Stomach smooth muscle (tissue), 2 donors: ENCODE measurements around the gene TMEM231.
A peak's percentile ranks its signal among the peaks of the same experiment; 100 is the strongest.
"Not testable (repeated sequence)": the region's sequence is repeated elsewhere in the genome, so short reads cannot be mapped to it uniquely, and the experiment has no call there.

Source experiments
- H3K27ac ChIP-seq: one replicate; pipeline ENCODE4 v1.7.0; 2013; ENCODE audit warnings: mild to moderate bottlenecking, low read length, inconsistent platforms
- H3K27me3 ChIP-seq, 2 donors: one replicate each; pipeline ENCODE4 v1.7.0; 2013; ENCODE audit warnings: low read length in 2 of 2; ENCODE audit not compliant: insufficient read depth in 2 of 2, control insufficient read depth in 1 of 2
- H3K36me3 ChIP-seq, 2 donors: one replicate each; pipeline ENCODE4 v1.7.0; 2013; ENCODE audit warnings: low read length in 2 of 2; ENCODE audit not compliant: control insufficient read depth in 2 of 2, insufficient read depth in 2 of 2
- H3K4me1 ChIP-seq: one replicate; pipeline ENCODE4 v1.7.0; 2013; ENCODE audit warnings: low read length; ENCODE audit not compliant: control insufficient read depth, insufficient read depth
- H3K4me3 ChIP-seq, 2 donors: one replicate each; pipeline ENCODE4 v1.7.0; 2013; ENCODE audit warnings: low read length in 2 of 2
- H3K9ac ChIP-seq, 2 donors: one replicate each; pipeline ENCODE4 v1.7.0; 2013; ENCODE audit warnings: low read length in 2 of 2, mild to moderate bottlenecking in 1 of 2
- H3K9me3 ChIP-seq, 2 donors: one replicate each; pipeline ENCODE4 v1.7.0; 2013; ENCODE audit warnings: low read length in 2 of 2; ENCODE audit not compliant: control insufficient read depth in 2 of 2
- donor health status: healthy.
- donor health status: Pancreatic carcinoma.

The TMEM231 gene

GRCh38 chr16:75529959-75530358 is 26.1 kb downstream of the TMEM231 start:
- H3K27me3 ChIP-seq = no peaks in the 10 kb centered on the region
- no peak overlapping the region for H3K9ac ChIP-seq
- H3K36me3 ChIP-seq = no peaks in the 10 kb centered on the region
- no peaks in the 10 kb centered on the region for H3K9me3 ChIP-seq
- H3K4me1 ChIP-seq = no peaks in the 10 kb centered on the region
- H3K27ac ChIP-seq = no peak overlapping the region
- H3K4me3 ChIP-seq = no peak overlapping the region

- Histone ChIP-seq H3K27me3 (no peaks in the 10 kb centered on the region), H3K9me3 (no peaks in the 10 kb centered on the region), H3K4me3 (no peak overlapping the region), H3K27ac (no peak overlapping the region), H3K36me3 (no peaks in the 10 kb centered on the region), H3K4me1 (no peaks in the 10 kb centered on the region), H3K9ac (no peak overlapping the region)
Observed at GRCh38 chr16:75529056-75529905, 26.8 kb downstream of the TMEM231 start.

- Histone ChIP-seq H3K27ac (no peak overlapping the region), H3K4me1 (no peaks in the 10 kb centered on the region), H3K4me3 (no peak overlapping the region), H3K27me3 (no peaks in the 10 kb centered on the region), H3K9me3 (no peaks in the 10 kb centered on the region), H3K36me3 (no peaks in the 10 kb centered on the region), H3K9ac (no peak overlapping the region)
Observed at GRCh38 chr16:75527825-75528299, 28.2 kb downstream of the TMEM231 start.

GRCh38 chr16:75526032-75526790 is 29.8 kb downstream of the TMEM231 start:
- H3K27ac ChIP-seq = no peak overlapping the region
- no peaks in the 10 kb centered on the region for H3K27me3 ChIP-seq
- no peaks in the 10 kb centered on the region for H3K9me3 ChIP-seq
- H3K36me3 ChIP-seq = no peaks in the 10 kb centered on the region
- no peak overlapping the region for H3K4me3 ChIP-seq
- no peaks in the 10 kb centered on the region for H3K4me1 ChIP-seq
- H3K9ac ChIP-seq = no peak overlapping the region

GRCh38 chr16:75519175-75519574 is 36.9 kb downstream of the TMEM231 start:
- H3K4me3 ChIP-seq = no peak overlapping the region
- peaks cover 12% of the 10 kb centered on the region for H3K4me1 ChIP-seq
- no peaks in the 10 kb centered on the region for H3K36me3 ChIP-seq
- no peaks in the 10 kb centered on the region for H3K27me3 ChIP-seq
- no peak overlapping the region for H3K27ac ChIP-seq
- H3K9me3 ChIP-seq = no peaks in the 10 kb centered on the region
- no peak overlapping the region for H3K9ac ChIP-seq

GRCh38 chr16:75516189-75516966 is 39.7 kb downstream of the TMEM231 start:
- Histone ChIP-seq H3K9ac (peak overlapping the region; percentile 93), H3K4me1 (peaks cover 12% of the 10 kb centered on the region), H3K4me3 (peak overlapping the region; percentile 79 to 83), H3K27ac (peak overlapping the region; percentile 94)
- H3K27me3 ChIP-seq, H3K9me3 ChIP-seq, H3K36me3 ChIP-seq: not testable (repeated sequence)

- Histone ChIP-seq H3K9me3 (no peaks in the 10 kb centered on the region), H3K36me3 (no peaks in the 10 kb centered on the region), H3K4me1 (peaks cover 12% of the 10 kb centered on the region), H3K9ac (no peak overlapping the region), H3K27me3 (no peaks in the 10 kb centered on the region), H3K4me3 (no peak overlapping the region), H3K27ac (no peak overlapping the region)
Observed at GRCh38 chr16:75514296-75514695, 41.8 kb downstream of the TMEM231 start.

- Histone ChIP-seq H3K9ac (no peak overlapping the region), H3K4me3 (no peak overlapping the region), H3K9me3 (no peaks in the 10 kb centered on the region), H3K4me1 (peaks cover 6% of the 10 kb centered on the region), H3K27me3 (no peaks in the 10 kb centered on the region), H3K27ac (no peak overlapping the region), H3K36me3 (no peaks in the 10 kb centered on the region)
Observed at GRCh38 chr16:75506574-75506973, 49.5 kb downstream of the TMEM231 start.

GRCh38 chr16:75506107-75506506 is 49.9 kb downstream of the TMEM231 start:
- Histone ChIP-seq H3K27ac (no peak overlapping the region), H3K27me3 (no peaks in the 10 kb centered on the region), H3K4me3 (no peak overlapping the region), H3K9ac (no peak overlapping the region), H3K9me3 (no peaks in the 10 kb centered on the region), H3K36me3 (no peaks in the 10 kb centered on the region), H3K4me1 (peaks cover 10% of the 10 kb centered on the region)

- no peak overlapping the region for H3K4me3 ChIP-seq
- H3K27ac ChIP-seq = no peak overlapping the region
- no peaks in the 10 kb centered on the region for H3K9me3 ChIP-seq
- H3K36me3 ChIP-seq = no peaks in the 10 kb centered on the region
- no peak overlapping the region for H3K9ac ChIP-seq
- H3K4me1 ChIP-seq = peaks cover 11% of the 10 kb centered on the region
- no peaks in the 10 kb centered on the region for H3K27me3 ChIP-seq
Observed at GRCh38 chr16:75503801-75504200, 52.3 kb downstream of the TMEM231 start.
